HS-27A (cell line): Measurements from ENCODE around the gene HUNK.
"Not testable (repeated sequence)": the region's sequence is repeated elsewhere in the genome, so short reads cannot be mapped to it uniquely, and the experiment has no call there.

Experiments
- DNase-seq: peaks from one replicate; pipeline ENCODE4 v3.0.0-alpha.2; 2012; ENCODE audit warnings: low read depth, missing footprints

The HUNK gene

GRCh38 chr21:31870472-31871193, 2.2 kb upstream of the HUNK start:
- no peak for DNase-seq

- DNase-seq, result not testable (repeated sequence)
Measured at GRCh38 chr21:31871371-31871770, 1.4 kb upstream of the HUNK start.

- no peak for DNase-seq
Measured at GRCh38 chr21:31872072-31872451, 758 bp upstream of the HUNK start.

- DNase-seq, result no peak
Measured at GRCh38 chr21:31873275-31873695, 465 bp downstream of the HUNK start.

- no peak for DNase-seq
Measured at GRCh38 chr21:31873696-31874599, 1.1 kb downstream of the HUNK start.

GRCh38 chr21:31874812-31875212, 2.0 kb downstream of the HUNK start:
- DNase-seq, result no peak

- no peak for DNase-seq
Measured at GRCh38 chr21:31875496-31876015, 2.7 kb downstream of the HUNK start.

GRCh38 chr21:31877463-31877957, 4.7 kb downstream of the HUNK start:
- no peak for DNase-seq

GRCh38 chr21:31878831-31879230, 6.0 kb downstream of the HUNK start:
- no peak for DNase-seq

- no peak for DNase-seq
Measured at GRCh38 chr21:31879241-31879650, 6.4 kb downstream of the HUNK start.

- no peak for DNase-seq
Measured at GRCh38 chr21:31879911-31880310, 7.1 kb downstream of the HUNK start.

GRCh38 chr21:31880816-31881215, 8.0 kb downstream of the HUNK start:
- DNase-seq, result no peak

GRCh38 chr21:31882711-31883110, 9.9 kb downstream of the HUNK start:
- no peak for DNase-seq

GRCh38 chr21:31885146-31885545, 12.3 kb downstream of the HUNK start:
- DNase-seq, result no peak

GRCh38 chr21:31886915-31887314, 14.1 kb downstream of the HUNK start:
- no peak for DNase-seq

- DNase-seq, result no peak
Measured at GRCh38 chr21:31887391-31887841, 14.6 kb downstream of the HUNK start.

GRCh38 chr21:31888936-31889371, 16.1 kb downstream of the HUNK start:
- no peak for DNase-seq

GRCh38 chr21:31889460-31889859, 16.6 kb downstream of the HUNK start:
- DNase-seq, result no peak

- no peak for DNase-seq
Measured at GRCh38 chr21:31892686-31893085, 19.9 kb downstream of the HUNK start.

- no peak for DNase-seq
Measured at GRCh38 chr21:31893851-31894415, 21.1 kb downstream of the HUNK start.

GRCh38 chr21:31894457-31894856, 21.6 kb downstream of the HUNK start:
- DNase-seq, result no peak

GRCh38 chr21:31895077-31895835, 22.4 kb downstream of the HUNK start:
- no peak for DNase-seq
